Chondrocyte (in vitro differentiated cells): ENCODE measurements around the gene APOB. TPM values are rescaled to one million over a fixed set of nuclear protein-coding genes. Genes with fewer than 3 reads are reported as not detected.

ENCODE experiments used
- DNase-seq: peaks from one replicate; pipeline ENCODE4 v3.0.0; 2021; ENCODE audit warnings: mixed read lengths, low spot score
- H3K27ac Mint-ChIP-seq: one replicate; pipeline ENCODE4 v1.8.0; 2021; ENCODE audit warnings: mild to moderate bottlenecking, moderate library complexity, mixed read lengths; ENCODE audit not compliant: unreplicated experiment
- H3K27me3 Mint-ChIP-seq: 2 replicates; pipeline ENCODE4 v1.8.0; 2021; ENCODE audit warnings: low read depth, mixed read lengths
- H3K36me3 Mint-ChIP-seq: 2 replicates; pipeline ENCODE4 v1.8.0; 2021; ENCODE audit warnings: low read depth, mixed read lengths
- H3K4me1 Mint-ChIP-seq: 2 replicates; pipeline ENCODE4 v1.8.0; 2021; ENCODE audit warnings: low read depth, mild to moderate bottlenecking, mixed read lengths
- H3K4me3 Mint-ChIP-seq: one replicate; pipeline ENCODE4 v1.8.0; 2021; ENCODE audit warnings: mild to moderate bottlenecking, moderate library complexity, mixed read lengths; ENCODE audit not compliant: unreplicated experiment
- H3K9me3 Mint-ChIP-seq: 2 replicates; pipeline ENCODE4 v1.8.0; 2021; ENCODE audit warnings: low read depth, mixed read lengths
- CTCF ChIP-seq: fragments of 200-600 bp; sonication (generic); IDR thresholded peaks from 2 replicates; pipeline ENCODE4 v1.5.0; 2021; ENCODE audit warnings: antibody characterized with exemption, mild to moderate bottlenecking, moderate library complexity
- total RNA-seq: library from RNA; stranded (reverse); gene quantifications from 3 replicates; pipeline ENCODE4 v1.2.1, GENCODE V29; 2021

Gene APOB
- total RNA-seq, 1 donor from 2014 or later: 0.32 TPM

- TF ChIP-seq CTCF: no peak
- no peak for DNase-seq
- Mint-ChIP-seq H3K4me3 (no peak overlapping the region), H3K27ac (no peak overlapping the region), H3K27me3 (peaks cover 16% of the 10 kb centered on the region), H3K4me1 (peaks cover 5% of the 10 kb centered on the region), H3K9me3 (no peaks in the 10 kb centered on the region), H3K36me3 (no peaks in the 10 kb centered on the region)
These were observed 23.1 kb downstream of the APOB start for GRCh38 chr2:21020668-21021288.

GRCh38 chr2:21020031-21020667, 23.7 kb downstream of the APOB start:
- Mint-ChIP-seq H3K9me3 (no peaks in the 10 kb centered on the region), H3K4me3 (no peak overlapping the region), H3K36me3 (no peaks in the 10 kb centered on the region), H3K4me1 (peaks cover 5% of the 10 kb centered on the region), H3K27ac (no peak overlapping the region), H3K27me3 (peaks cover 12% of the 10 kb centered on the region)
- DNase-seq: no peak
- no peak for TF ChIP-seq CTCF

GRCh38 chr2:21019678-21020021, 24.2 kb downstream of the APOB start:
- Mint-ChIP-seq H3K4me1 (peaks cover 5% of the 10 kb centered on the region), H3K27me3 (peaks cover 12% of the 10 kb centered on the region), H3K36me3 (no peaks in the 10 kb centered on the region), H3K9me3 (no peaks in the 10 kb centered on the region), H3K4me3 (no peak overlapping the region), H3K27ac (no peak overlapping the region)
- no peak for TF ChIP-seq CTCF
- no peak for DNase-seq

GRCh38 chr2:21019000-21019677, 24.7 kb downstream of the APOB start:
- no peaks in the 10 kb centered on the region for H3K9me3 Mint-ChIP-seq
- no peak overlapping the region for H3K27ac Mint-ChIP-seq
- no peak for TF ChIP-seq CTCF
- H3K36me3 Mint-ChIP-seq: no peaks in the 10 kb centered on the region
- DNase-seq: no peak
- H3K27me3 Mint-ChIP-seq: peaks cover 12% of the 10 kb centered on the region
- H3K4me3 Mint-ChIP-seq: no peak overlapping the region
- peaks cover 5% of the 10 kb centered on the region for H3K4me1 Mint-ChIP-seq

GRCh38 chr2:21018290-21018689, 25.6 kb downstream of the APOB start:
- H3K27ac Mint-ChIP-seq: no peak overlapping the region
- no peak for TF ChIP-seq CTCF

More at GRCh38 chr2:21018290-21018689, 25.6 kb downstream of the APOB start:
- no peak for DNase-seq
- no peaks in the 10 kb centered on the region for H3K9me3 Mint-ChIP-seq
- H3K27me3 Mint-ChIP-seq: peaks cover 19% of the 10 kb centered on the region
- peaks cover 5% of the 10 kb centered on the region for H3K4me1 Mint-ChIP-seq
- no peak overlapping the region for H3K4me3 Mint-ChIP-seq
- peaks cover 2% of the 10 kb centered on the region for H3K36me3 Mint-ChIP-seq
